Stimulated activated CD8-positive, alpha-beta memory T cell treated with anti-CD3 and anti-CD28 coated beads, Interleukin-7, amount 100 ng/mL, for 48 hours (primary cell): ENCODE results near the gene IQCN.

Experiments
- DNase-seq, 2 donors: peaks; one replicate each; pipeline ENCODE4 v3.0.0-alpha.2; 2020; ENCODE audit warnings: low read depth in 1 of 2; ENCODE audit errors: extremely low read depth in 1 of 2

The IQCN gene

GRCh38 chr19:18306209-18306887 is 32.1 kb upstream of the IQCN start:
- no peak for DNase-seq

GRCh38 chr19:18304458-18305310 is 30.4 kb upstream of the IQCN start:
- peak; percentile 77 to 88 for DNase-seq

DNA sequence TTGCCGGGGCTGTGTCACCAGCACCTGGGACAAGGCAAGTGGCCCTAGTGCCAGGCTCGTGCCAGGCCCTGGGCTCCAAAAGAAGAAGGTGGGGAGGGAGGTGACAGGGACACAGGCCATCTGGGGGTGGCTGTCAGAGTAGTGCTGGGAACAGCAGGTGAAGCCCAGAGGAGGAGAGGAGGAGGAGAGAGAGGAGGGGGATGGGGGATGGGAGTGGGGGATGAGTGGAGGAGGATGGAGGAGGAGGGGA is 29.9 kb upstream of the IQCN start:
- no peak for DNase-seq

GRCh38 chr19:18301718-18302111 is 27.5 kb upstream of the IQCN start:
- no peak for DNase-seq

GRCh38 chr19:18300930-18301717 is 26.9 kb upstream of the IQCN start:
- DNase-seq: no peak

GRCh38 chr19:18299654-18300053 is 25.4 kb upstream of the IQCN start:
- no peak for DNase-seq

GRCh38 chr19:18298601-18299000 is 24.3 kb upstream of the IQCN start:
- no peak for DNase-seq

GRCh38 chr19:18297308-18297707 is 23.1 kb upstream of the IQCN start:
- DNase-seq: no peak

DNA sequence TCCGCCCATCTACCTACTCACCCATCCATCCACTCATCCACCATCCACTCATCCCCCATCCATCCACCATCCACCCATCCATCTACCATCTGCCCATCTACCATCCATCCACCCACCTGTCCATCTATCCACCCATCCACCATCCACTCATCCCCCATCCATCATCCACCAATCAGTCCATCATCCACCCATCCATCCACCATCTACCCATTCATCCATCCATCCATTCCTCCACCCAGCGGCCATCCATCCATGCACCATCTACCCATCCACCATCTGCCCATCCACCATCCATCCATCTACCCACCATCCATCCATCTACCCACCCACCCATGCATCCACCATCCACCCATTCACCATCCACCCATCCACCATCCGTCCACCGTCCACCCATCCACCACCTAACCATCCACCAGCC is 20.8 kb upstream of the IQCN start:
- DNase-seq: no peak

DNA sequence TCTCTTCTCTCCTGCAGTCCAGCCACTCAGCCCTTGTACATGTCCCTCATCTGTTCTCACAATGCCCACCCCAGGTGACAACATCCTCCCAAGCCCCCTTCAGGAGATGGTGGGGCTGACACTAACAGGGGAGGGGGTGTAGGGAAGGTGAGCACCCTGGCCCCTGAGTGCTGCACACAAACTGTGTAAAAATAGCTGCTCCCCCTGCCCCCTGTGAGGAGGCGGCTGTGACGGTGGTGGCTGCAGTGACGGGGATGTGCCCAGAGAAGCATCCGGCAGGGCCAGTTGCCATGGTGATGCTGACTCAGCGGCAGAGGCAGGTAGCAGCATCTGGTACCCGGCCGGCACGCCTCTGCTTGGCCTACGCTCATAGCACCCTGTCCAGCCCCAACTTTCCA is 20.2 kb upstream of the IQCN start:
- DNase-seq: peak; percentile 78 to 95

DNA sequence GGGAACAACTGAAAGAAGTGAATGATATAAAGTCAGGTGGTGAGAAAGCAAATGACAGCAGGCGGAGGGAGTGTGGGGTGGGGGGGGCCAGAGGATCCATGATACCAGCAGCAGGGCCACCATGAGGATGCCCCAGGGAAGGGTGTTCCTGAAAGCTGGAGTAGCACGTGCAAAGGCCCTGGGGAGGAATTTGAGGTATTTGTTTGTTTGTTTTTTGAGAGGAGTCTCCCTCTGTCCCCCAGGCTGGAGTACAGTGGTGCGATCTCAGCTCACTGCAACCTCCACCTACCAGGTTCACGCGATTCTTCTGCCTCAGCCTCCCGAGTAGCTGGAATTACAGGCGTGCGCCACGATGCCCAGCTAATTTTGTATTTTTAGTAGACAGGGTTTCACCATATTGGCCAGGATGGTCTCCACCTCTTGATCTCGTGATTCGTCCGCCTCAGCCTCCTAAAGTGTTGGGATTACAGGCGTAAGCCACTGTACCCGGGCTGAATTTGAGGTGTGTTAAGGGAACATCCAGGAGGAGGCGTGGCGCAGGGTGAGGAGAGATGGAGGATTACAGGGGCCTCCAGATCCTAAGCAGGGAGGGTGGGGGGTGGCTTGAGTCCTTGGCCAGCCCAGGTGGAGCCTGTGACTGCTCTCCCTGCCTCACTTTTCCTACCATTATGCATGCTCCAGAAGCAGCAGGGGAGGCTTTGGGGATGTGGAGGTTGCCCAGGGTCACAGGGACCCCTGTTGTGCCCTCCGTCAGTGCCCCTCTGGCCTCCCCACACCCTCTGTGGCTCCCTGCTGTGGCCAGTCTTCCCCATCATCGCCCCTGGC is 19.6 kb upstream of the IQCN start:
- DNase-seq: no peak

DNA sequence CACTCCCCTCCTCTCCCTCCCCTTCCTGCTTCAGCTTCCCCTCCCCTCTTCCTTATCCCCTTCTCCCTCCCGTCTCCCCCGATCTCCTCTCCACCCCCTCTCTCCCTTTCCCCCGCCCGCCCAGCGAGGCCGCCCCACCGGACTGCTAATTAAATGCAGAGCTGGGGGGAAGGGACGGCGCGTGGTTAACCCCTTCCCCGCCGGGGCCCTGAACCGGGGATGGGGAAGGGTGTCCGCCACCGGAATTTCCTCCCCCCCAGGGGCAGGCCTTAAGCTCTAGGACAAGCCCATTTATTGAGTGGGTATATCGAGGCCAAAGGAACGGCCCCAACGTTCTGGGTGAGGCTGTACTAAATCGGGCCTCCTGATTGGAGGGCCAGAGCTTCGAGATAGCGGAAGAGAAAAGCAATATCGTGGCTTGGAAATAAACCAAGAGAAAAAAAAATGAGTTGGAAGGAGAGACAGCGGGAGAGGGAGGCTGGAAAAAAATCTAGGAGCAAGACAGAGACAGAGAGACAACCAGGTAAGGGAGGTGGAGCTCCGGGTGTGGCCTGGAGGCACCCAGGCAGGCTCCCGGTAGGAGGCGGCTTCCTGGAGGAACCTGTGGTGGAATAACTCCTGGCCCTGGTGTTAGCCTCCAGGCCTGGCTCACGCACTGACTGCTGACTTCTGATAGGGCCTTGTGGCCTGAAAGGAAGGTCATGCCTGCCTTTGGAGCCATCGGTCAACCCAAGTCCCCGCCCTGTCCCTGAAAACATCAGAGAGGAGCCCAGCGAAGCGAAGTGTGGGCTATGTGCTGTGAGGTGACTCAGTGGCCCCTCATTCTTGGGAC is 18.8 kb upstream of the IQCN start:
- DNase-seq: peak in 1 of 2 donors; percentile 68

DNA sequence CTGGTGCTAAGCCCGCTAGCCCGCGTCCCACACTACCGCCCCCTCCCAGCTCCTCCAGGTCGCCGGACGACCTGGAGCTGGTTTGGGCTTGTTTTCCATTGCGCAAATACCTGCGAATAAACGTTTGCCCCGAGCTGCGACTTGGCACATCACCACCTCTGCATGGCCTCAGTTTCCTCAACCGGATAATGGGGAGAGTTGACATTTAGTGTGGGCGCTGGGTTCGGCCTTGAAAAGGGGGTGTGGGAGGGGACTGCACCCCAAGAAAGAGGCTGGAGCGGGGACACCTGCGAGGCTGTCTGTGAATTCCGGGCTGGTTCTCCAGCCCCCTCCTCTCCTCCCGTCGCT is 18.2 kb upstream of the IQCN start:
- no peak for DNase-seq

GRCh38 chr19:18291590-18292461 is 17.6 kb upstream of the IQCN start:
- peak; percentile 89 to 94 for DNase-seq

- DNase-seq: no peak
Observed at GRCh38 chr19:18291019-18291524, 16.8 kb upstream of the IQCN start.

DNA sequence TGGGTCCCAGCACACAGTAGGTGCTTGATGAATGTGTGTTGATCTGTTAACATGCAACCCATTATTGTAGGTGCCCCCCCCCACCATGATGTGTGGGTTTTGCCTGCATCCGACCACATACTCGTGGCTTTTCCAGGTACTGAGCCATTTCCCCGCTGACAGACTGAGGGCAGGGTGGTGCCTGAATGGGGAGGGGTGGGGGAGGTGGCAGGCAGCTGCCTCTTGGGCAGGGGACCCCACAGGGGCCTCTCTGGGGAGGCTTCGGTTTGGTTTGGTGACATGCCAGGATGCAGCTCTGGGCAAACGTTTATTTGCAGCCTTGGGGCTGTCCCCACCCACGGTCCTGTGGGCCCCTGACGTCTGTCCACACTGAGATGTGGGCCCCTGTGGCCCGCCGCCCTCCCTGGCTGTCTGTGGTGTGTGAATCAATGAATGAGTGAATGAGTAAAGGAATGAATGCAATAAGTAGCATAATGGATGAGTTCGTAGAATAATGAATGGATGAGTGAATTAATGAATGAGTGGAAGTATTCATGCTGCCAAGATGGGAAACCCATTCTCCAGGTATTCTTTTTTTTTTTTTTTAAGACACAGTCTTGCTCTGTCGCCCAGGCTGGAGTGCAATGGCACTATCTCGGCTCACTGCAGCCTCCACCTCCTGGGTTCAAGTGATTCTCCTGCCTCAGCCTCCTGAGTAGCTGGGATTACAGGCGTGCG is 16.2 kb upstream of the IQCN start:
- DNase-seq: peak; percentile 93 to 99

DNA sequence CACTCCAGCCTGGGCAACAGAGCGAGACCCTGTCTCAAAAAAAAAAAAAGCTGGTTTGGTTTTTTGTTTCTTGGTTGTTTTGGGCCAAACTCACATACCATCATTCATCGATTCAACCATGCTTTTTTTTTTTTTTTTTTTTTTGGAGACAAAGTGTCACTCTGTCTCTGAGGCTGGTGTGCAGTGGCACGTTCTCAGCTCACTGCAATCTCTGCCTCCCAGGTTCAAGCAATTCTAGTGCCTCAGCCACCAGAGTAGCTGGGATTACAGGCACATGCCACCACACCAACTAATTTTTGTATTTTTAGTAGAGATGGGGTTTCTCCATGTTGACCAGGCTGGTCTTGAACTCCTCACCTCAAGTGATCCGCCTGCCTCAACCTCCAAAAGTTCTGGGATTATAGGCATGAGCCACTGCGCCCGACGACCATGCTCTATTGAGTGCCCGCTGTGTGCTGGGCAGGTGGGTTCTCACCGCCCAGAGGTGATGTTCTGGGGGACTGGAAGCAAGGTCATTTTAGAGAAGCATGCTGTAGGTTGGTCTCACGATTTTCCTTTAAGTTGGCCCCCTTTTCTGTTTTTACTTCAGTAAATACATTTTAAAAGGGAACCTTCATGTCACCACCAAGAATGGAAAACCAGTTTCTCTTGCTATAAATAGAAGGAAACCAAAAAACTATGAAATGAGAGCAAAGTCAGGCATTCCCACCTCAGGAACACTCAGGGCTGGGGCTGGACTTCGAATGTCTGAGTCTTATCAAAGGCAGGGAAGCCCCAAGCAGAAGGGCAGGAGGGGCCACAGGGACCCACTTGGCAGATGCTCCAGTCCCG is 15.4 kb upstream of the IQCN start:
- no peak for DNase-seq
